ENCODE measurements around the gene NECTIN1.

- TF ChIP-seq, protein P1, sequence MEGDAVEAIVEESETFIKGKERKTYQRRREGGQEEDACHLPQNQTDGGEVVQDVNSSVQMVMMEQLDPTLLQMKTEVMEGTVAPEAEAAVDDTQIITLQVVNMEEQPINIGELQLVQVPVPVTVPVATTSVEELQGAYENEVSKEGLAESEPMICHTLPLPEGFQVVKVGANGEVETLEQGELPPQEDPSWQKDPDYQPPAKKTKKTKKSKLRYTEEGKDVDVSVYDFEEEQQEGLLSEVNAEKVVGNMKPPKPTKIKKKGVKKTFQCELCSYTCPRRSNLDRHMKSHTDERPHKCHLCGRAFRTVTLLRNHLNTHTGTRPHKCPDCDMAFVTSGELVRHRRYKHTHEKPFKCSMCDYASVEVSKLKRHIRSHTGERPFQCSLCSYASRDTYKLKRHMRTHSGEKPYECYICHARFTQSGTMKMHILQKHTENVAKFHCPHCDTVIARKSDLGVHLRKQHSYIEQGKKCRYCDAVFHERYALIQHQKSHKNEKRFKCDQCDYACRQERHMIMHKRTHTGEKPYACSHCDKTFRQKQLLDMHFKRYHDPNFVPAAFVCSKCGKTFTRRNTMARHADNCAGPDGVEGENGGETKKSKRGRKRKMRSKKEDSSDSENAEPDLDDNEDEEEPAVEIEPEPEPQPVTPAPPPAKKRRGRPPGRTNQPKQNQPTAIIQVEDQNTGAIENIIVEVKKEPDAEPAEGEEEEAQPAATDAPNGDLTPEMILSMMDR (IDR thresholded peaks at IDR 0.05; ENCODE audit: low read depth, low read length, poor library complexity, severe bottlenecking), result no peak
- TF ChIP-seq EZH2phosphoT487 (IDR thresholded peaks at IDR 0.05; ENCODE audit: borderline replicate concordance, low read length), result no peak
Measured at GRCh38 chr11:119750056-119750455, 21.1 kb upstream of the NECTIN1 start.

Data from DOHH2 (cell line).